Right lobe of liver (tissue), 4 donors: ENCODE results near the gene SLC16A9.

Source experiments
- POLR2A ChIP-seq: fragments of 450-650 bp; IDR thresholded peaks from one replicate; pipeline ENCODE4 v1.6.1; 2017; ENCODE audit warnings: antibody characterized with exemption, mild to moderate bottlenecking
- TF ChIP-seq, protein P1 (sequence below), 4 donors: fragments of 200-600 bp in 3 of 4; fragments of 450-650 bp in 1 of 4; IDR thresholded peaks; one replicate each; pipeline versions ENCODE4 v1.5.1 to v1.8.0; 2016 to 2022; ENCODE audit warnings: antibody characterized with exemption in 4 of 4, mild to moderate bottlenecking in 2 of 4
- donor health status: DM: no; HTN: no; CAD: no.
- donor health status: DM: no; HTN: no; CAD: no.
- donor health status: DM: no; HTN: yes; CAD: no.

DNA sequence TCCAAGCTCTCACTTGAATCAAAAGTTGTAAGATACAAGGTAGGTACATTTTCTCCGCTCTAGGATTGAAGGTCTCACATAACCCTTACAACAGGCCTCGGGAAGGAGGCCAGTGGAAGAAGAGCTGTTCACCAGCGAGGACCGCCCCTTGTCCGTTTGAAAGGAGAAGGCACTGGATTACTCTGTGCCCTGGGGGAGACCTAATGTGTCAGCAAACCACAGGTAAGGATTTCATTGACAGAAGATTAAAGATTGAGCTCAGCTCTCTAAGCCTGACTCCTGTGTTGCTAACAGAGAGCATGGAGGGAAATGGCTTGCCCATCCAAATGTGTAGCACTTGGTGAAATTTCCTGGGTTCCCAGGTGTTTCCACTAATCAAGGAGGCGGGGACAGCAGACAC lies 81.2 kb downstream of the SLC16A9 start:
- TF ChIP-seq, protein P1, sequence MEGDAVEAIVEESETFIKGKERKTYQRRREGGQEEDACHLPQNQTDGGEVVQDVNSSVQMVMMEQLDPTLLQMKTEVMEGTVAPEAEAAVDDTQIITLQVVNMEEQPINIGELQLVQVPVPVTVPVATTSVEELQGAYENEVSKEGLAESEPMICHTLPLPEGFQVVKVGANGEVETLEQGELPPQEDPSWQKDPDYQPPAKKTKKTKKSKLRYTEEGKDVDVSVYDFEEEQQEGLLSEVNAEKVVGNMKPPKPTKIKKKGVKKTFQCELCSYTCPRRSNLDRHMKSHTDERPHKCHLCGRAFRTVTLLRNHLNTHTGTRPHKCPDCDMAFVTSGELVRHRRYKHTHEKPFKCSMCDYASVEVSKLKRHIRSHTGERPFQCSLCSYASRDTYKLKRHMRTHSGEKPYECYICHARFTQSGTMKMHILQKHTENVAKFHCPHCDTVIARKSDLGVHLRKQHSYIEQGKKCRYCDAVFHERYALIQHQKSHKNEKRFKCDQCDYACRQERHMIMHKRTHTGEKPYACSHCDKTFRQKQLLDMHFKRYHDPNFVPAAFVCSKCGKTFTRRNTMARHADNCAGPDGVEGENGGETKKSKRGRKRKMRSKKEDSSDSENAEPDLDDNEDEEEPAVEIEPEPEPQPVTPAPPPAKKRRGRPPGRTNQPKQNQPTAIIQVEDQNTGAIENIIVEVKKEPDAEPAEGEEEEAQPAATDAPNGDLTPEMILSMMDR (IDR thresholded peaks at IDR 0.05), result no peak
- TF ChIP-seq POLR2A, result no peak
